H9 (cell line): Measurements from ENCODE around the gene GAK. TPM values are rescaled to one million over a fixed set of nuclear protein-coding genes. Genes with fewer than 3 reads are reported as not detected.

Experiments
- DNase-seq: peaks from one replicate; pipeline ENCODE4 v3.0.0-alpha.2; 2017
- H2AFZ ChIP-seq: one replicate; pipeline ENCODE4 v1.6.1; 2013; ENCODE audit warnings: mild to moderate bottlenecking, low read length, control low read depth, moderate library complexity
- H2AK5ac ChIP-seq: 2 replicates; pipeline ENCODE4 v1.6.1; 2013; ENCODE audit warnings: low read length, control low read depth, mixed read lengths; ENCODE audit not compliant: insufficient read length
- H2BK120ac ChIP-seq: one replicate; pipeline ENCODE4 v1.6.1; 2013; ENCODE audit warnings: low read depth, mild to moderate bottlenecking, low read length, control low read depth, inconsistent platforms; ENCODE audit not compliant: poor library complexity, severe bottlenecking
- H2BK12ac ChIP-seq: 2 replicates; pipeline ENCODE4 v1.6.1; 2013; ENCODE audit warnings: low read length, control low read depth, mixed read lengths, low read depth; ENCODE audit not compliant: insufficient read length
- H2BK15ac ChIP-seq: 2 replicates; pipeline ENCODE4 v1.6.1; 2013; ENCODE audit warnings: low read depth, low read length, control low read depth
- H2BK20ac ChIP-seq: one replicate; pipeline ENCODE4 v1.6.1; 2013; ENCODE audit warnings: low read depth, mild to moderate bottlenecking, low read length, control low read depth, inconsistent platforms; ENCODE audit not compliant: poor library complexity, severe bottlenecking
- H2BK5ac ChIP-seq: 2 replicates; pipeline ENCODE4 v1.6.1; 2013; ENCODE audit warnings: low read length, control low read depth, mixed read lengths; ENCODE audit not compliant: insufficient read length
- H3K14ac ChIP-seq: 2 replicates; pipeline ENCODE4 v1.6.1; 2013; ENCODE audit warnings: low read length, control low read depth; ENCODE audit not compliant: insufficient read depth
- H3K18ac ChIP-seq: 2 replicates; pipeline ENCODE4 v1.6.1; 2013; ENCODE audit warnings: low read depth, mild to moderate bottlenecking, mixed read lengths, low read length, control low read depth; ENCODE audit not compliant: insufficient read length
- H3K23ac ChIP-seq: 2 replicates; pipeline ENCODE4 v1.6.1; 2013; ENCODE audit warnings: low read length, control low read depth, mixed read lengths, low read depth; ENCODE audit not compliant: insufficient read length
- H3K23me2 ChIP-seq: 2 replicates; pipeline ENCODE4 v1.6.1; 2013; ENCODE audit warnings: low read depth, mild to moderate bottlenecking, mixed read lengths, low read length, control low read depth; ENCODE audit not compliant: insufficient read length, poor library complexity, severe bottlenecking
- H3K27ac ChIP-seq: 2 replicates; pipeline ENCODE4 v1.5.1; 2013; ENCODE audit warnings: low read length, control low read depth, mixed read lengths, low read depth; ENCODE audit not compliant: insufficient read length
- H3K27me3 ChIP-seq: 2 replicates; pipeline ENCODE4 v1.6.1; 2013; ENCODE audit warnings: low read length, control low read depth, inconsistent platforms; ENCODE audit not compliant: insufficient read depth
- H3K4ac ChIP-seq: 2 replicates; pipeline ENCODE4 v1.6.1; 2013; ENCODE audit warnings: low read depth, mild to moderate bottlenecking, control low read depth, inconsistent platforms, low read length, moderate library complexity
- H3K4me1 ChIP-seq: 2 replicates; pipeline ENCODE4 v1.6.1; 2013; ENCODE audit warnings: low read length, control low read depth, inconsistent platforms; ENCODE audit not compliant: insufficient read depth
- H3K4me2 ChIP-seq: 2 replicates; pipeline ENCODE4 v1.6.1; 2013; ENCODE audit warnings: low read length, control low read depth, mixed read lengths; ENCODE audit not compliant: insufficient read length, insufficient read depth
- H3K56ac ChIP-seq: 2 replicates; pipeline ENCODE4 v1.6.1; 2013; ENCODE audit warnings: low read depth, mild to moderate bottlenecking, mixed read lengths, low read length, control low read depth; ENCODE audit not compliant: insufficient read length
- H3K79me1 ChIP-seq: 2 replicates; pipeline ENCODE4 v1.6.1; 2013; ENCODE audit warnings: low read depth, mild to moderate bottlenecking, moderate library complexity, low read length, control low read depth, inconsistent platforms; ENCODE audit not compliant: insufficient read depth, poor library complexity, severe bottlenecking
- H3K79me2 ChIP-seq: 2 replicates; pipeline ENCODE4 v1.6.1; 2013; ENCODE audit warnings: low read length, control low read depth, inconsistent platforms; ENCODE audit not compliant: insufficient read depth
- H3K9ac ChIP-seq: 2 replicates; pipeline ENCODE4 v1.6.1; 2013; ENCODE audit warnings: low read length, control low read depth, mixed read lengths; ENCODE audit not compliant: insufficient read length; ENCODE audit errors: extremely low read depth
- H3K9me3 ChIP-seq: one replicate; pipeline ENCODE4 v1.6.1; 2013; ENCODE audit warnings: low read depth, low read length, inconsistent platforms; ENCODE audit not compliant: control insufficient read depth
- H3T11ph ChIP-seq: one replicate; pipeline ENCODE4 v1.6.1; 2013; ENCODE audit warnings: mild to moderate bottlenecking, low read length, control low read depth, inconsistent platforms
- H4K20me1 ChIP-seq: one replicate; pipeline ENCODE4 v1.6.1; 2013; ENCODE audit not compliant: control insufficient read depth, insufficient read length, insufficient read depth
- H4K5ac ChIP-seq: 2 replicates; pipeline ENCODE4 v1.6.1; 2013; ENCODE audit warnings: low read depth, mild to moderate bottlenecking, mixed read lengths, low read length, control low read depth; ENCODE audit not compliant: insufficient read length
- H4K8ac ChIP-seq: replicated peaks from 2 replicates; pipeline ENCODE4 v1.6.1; 2013; ENCODE audit warnings: low read length, control low read depth, mixed read lengths, low read depth; ENCODE audit not compliant: insufficient read length
- H4K91ac ChIP-seq: 2 replicates; pipeline ENCODE4 v1.6.1; 2013; ENCODE audit warnings: low read depth, mild to moderate bottlenecking, moderate library complexity, mixed read lengths, low read length, control low read depth; ENCODE audit not compliant: insufficient read length
- H3K27ac Mint-ChIP-seq, 3 experiments: 2 replicates in 2 of 3; 3 replicates in 1 of 3; pipeline ENCODE4 v1.8.0; 2020 to 2021; ENCODE audit warnings: mixed read lengths in 3 of 3, mild to moderate bottlenecking in 1 of 3, moderate library complexity in 1 of 3
- H3K27me3 Mint-ChIP-seq: 2 replicates; pipeline ENCODE4 v1.8.0; 2021; ENCODE audit warnings: low read depth, mild to moderate bottlenecking, moderate library complexity, mixed read lengths
- H3K36me3 Mint-ChIP-seq, 3 experiments: 2 replicates in 2 of 3; 3 replicates in 1 of 3; pipeline ENCODE4 v1.8.0; 2020 to 2021; ENCODE audit warnings: low read depth in 3 of 3, mixed read lengths in 3 of 3; ENCODE audit not compliant: insufficient read depth in 1 of 3
- H3K4me1 Mint-ChIP-seq, 2 experiments: 2 replicates each; pipeline ENCODE4 v1.8.0; 2020; ENCODE audit warnings: mixed read lengths in 2 of 2
- H3K4me3 Mint-ChIP-seq, 2 experiments: 2 replicates in 1 of 2; 3 replicates in 1 of 2; pipeline ENCODE4 v1.8.0; 2020 to 2021; ENCODE audit warnings: mild to moderate bottlenecking in 2 of 2, mixed read lengths in 2 of 2, moderate library complexity in 1 of 2
- H3K9me3 Mint-ChIP-seq, 2 experiments: 2 replicates in 1 of 2; 3 replicates in 1 of 2; pipeline ENCODE4 v1.8.0; 2020; ENCODE audit warnings: mild to moderate bottlenecking in 2 of 2, mixed read lengths in 2 of 2, moderate library complexity in 1 of 2
- whole genome bisulfite sequencing: extraction: QIAGEN DNeasy Blood & Tissue Kit; methylation state at CpG from one replicate; pipeline ENCODE4 v1.1.7; 2013; ENCODE audit warnings: missing lambda C conversion rate, low lambda C conversion rate, mixed read lengths; ENCODE audit not compliant: insufficient read length; ENCODE audit errors: extremely low coverage; 5-methylcytosine and 5-hydroxymethylcytosine counted together
- total RNA-seq: library from RNA; stranded (reverse); gene quantifications from 2 replicates; pipeline ENCODE4 v1.2.1, GENCODE V29; 2021
- TF ChIP-seq, protein P1 (sequence below): fragments of 200-600 bp; sonication (generic); conservative IDR thresholded peaks from 3 replicates; pipeline ENCODE4 v1.8.0; 2021; ENCODE audit warnings: antibody characterized with exemption, mild to moderate bottlenecking

The GAK gene
- total RNA-seq, 1 experiment from 2014 or later: 80.7 TPM

DNA sequence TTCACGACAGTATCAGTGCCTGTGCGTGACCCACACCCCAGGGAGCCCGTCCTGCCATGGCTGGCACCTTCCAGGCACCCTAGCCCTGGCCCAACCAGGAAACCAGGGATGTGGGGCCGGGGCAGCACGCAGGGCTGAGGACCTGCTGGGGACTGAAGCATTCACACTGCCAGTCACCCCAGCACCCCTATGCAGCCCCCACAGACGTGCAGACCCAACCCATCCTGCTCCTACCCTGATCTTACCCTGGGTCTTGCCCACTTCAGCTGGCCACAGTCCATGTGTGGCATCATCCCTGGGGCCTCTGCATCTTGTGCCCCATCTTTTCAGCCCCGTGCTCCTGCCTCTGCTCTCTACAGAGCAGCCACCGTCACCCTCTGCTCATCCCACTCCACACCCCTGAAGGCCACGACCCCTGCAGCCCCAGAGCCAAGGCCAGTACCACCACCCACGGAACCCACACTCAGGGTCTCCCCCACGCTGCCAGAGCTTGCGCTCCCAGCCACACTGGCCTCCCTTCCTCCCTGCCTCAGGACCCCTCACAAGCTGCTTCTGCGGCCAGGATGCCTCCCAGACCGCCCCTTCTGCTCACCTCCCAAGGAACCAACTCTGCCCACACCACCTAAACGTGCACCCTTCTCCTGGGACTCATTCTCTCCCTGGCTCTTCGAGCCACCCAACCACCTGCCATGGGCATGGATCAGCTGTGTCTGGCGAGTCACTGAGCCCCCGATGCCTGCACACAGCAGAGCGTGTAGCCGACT lies 25.6 kb downstream of the GAK start:
- Histone ChIP-seq H2AK5ac (no peak overlapping the region), H3T11ph (no peak overlapping the region), H3K14ac (no peak overlapping the region; the same call in 1 of the 2 replicates), H2BK5ac (no peak overlapping the region), H3K18ac (no peak overlapping the region), H3K27me3 (no peaks in the 10 kb centered on the region), H3K23me2 (no peaks in the 10 kb centered on the region), H2BK20ac (no peak overlapping the region), H3K4me1 (no peaks in the 10 kb centered on the region), H4K20me1 (no peaks in the 10 kb centered on the region), H3K9me3 (no peaks in the 10 kb centered on the region), H2BK120ac (no peak overlapping the region), H2BK15ac (no peak overlapping the region), H3K56ac (no peak overlapping the region), H3K23ac (no peak overlapping the region), H3K27ac (no peak overlapping the region), H3K4me2 (no peak overlapping the region), H2BK12ac (no peak overlapping the region), H3K79me1 (no peaks in the 10 kb centered on the region), H3K9ac (no peak overlapping the region), H4K5ac (no peak overlapping the region), H4K91ac (no peak overlapping the region), H3K4ac (no peak overlapping the region), H3K79me2 (no peaks in the 10 kb centered on the region), H2AFZ (no peak overlapping the region), H4K8ac (no peak overlapping the region)
- H3K4me3 Mint-ChIP-seq: no peak overlapping the region
- DNase-seq: no peak
- H3K27me3 Mint-ChIP-seq: no peaks in the 10 kb centered on the region; the same call in 1 of the 2 replicates
- TF ChIP-seq, protein P1, sequence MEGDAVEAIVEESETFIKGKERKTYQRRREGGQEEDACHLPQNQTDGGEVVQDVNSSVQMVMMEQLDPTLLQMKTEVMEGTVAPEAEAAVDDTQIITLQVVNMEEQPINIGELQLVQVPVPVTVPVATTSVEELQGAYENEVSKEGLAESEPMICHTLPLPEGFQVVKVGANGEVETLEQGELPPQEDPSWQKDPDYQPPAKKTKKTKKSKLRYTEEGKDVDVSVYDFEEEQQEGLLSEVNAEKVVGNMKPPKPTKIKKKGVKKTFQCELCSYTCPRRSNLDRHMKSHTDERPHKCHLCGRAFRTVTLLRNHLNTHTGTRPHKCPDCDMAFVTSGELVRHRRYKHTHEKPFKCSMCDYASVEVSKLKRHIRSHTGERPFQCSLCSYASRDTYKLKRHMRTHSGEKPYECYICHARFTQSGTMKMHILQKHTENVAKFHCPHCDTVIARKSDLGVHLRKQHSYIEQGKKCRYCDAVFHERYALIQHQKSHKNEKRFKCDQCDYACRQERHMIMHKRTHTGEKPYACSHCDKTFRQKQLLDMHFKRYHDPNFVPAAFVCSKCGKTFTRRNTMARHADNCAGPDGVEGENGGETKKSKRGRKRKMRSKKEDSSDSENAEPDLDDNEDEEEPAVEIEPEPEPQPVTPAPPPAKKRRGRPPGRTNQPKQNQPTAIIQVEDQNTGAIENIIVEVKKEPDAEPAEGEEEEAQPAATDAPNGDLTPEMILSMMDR: no peak
- peak overlapping the region in 2 of 3 experiments; percentile 75 to 79; a peak in 2 of 7 replicates for H3K27ac Mint-ChIP-seq
- peaks cover 0 to 8% of the 10 kb centered on the region in 2 experiments; a peak in 4 of 5 replicates for H3K9me3 Mint-ChIP-seq
- peaks cover 0 to 3% of the 10 kb centered on the region in 2 experiments; a peak in 2 of 4 replicates for H3K4me1 Mint-ChIP-seq
- peaks cover 13 to 49% (median 41%) of the 10 kb centered on the region in 3 experiments for H3K36me3 Mint-ChIP-seq
- WGBS: no CpG with 5 or more reads among the region's 20 CpGs
